ENCODE results near the gene TSKU.

GRCh38 chr11:76768088-76768908, 14.9 kb upstream of the TSKU start:
- TF ChIP-seq CTCF (IDR thresholded peaks at IDR 0.05; ENCODE audit: poor library complexity) (no peak), EZH2phosphoT487 (IDR thresholded peaks at IDR 0.05; ENCODE audit: low read depth, severe bottlenecking, unreplicated experiment) (no peak)

Measured in hepatocyte (in vitro differentiated cells).